Stomach (tissue), 9 donors: Measurements from ENCODE around the gene ARID4A. TPM values are rescaled to one million over a fixed set of nuclear protein-coding genes. Genes with fewer than 3 reads are reported as not detected.
A peak's percentile ranks its signal among the peaks of the same experiment; 100 is the strongest.

Source experiments
- DNase-seq, 2 donors: peaks; one replicate each; pipeline versions ENCODE4 v3.0.0 to v3.0.0-alpha.2; 2013 to 2019
- H3K27ac ChIP-seq, 5 donors: fragments of 200-600 bp in 4 of 5; sonication (generic) in 4 of 5; one replicate each; pipeline ENCODE4 v1.5.1; 2013 to 2019; ENCODE audit warnings: mild to moderate bottlenecking in 1 of 5, moderate library complexity in 1 of 5
- H3K27me3 ChIP-seq, 3 donors: fragments of 200-600 bp; sonication (generic); one replicate each; pipeline ENCODE4 v1.5.1; 2017 to 2019; ENCODE audit warnings: mixed run types in 1 of 3
- H3K36me3 ChIP-seq, 4 donors: fragments of 200-600 bp; sonication (generic); 1 replicate in 3 of 4; 2 replicates in 1 of 4; pipeline ENCODE4 v1.5.1; 2016 to 2019
- H3K4me1 ChIP-seq, 4 donors: fragments of 200-600 bp; sonication (generic); one replicate each; pipeline ENCODE4 v1.5.1; 2016 to 2019
- H3K4me3 ChIP-seq, 4 donors: fragments of 200-600 bp; sonication (generic) in 3 of 4; one replicate each; pipeline ENCODE4 v1.5.1; 2016 to 2019; ENCODE audit warnings: mild to moderate bottlenecking in 1 of 4
- H3K9me3 ChIP-seq, 4 donors: fragments of 200-600 bp; sonication (generic); one replicate each; pipeline ENCODE4 v1.5.1; 2016 to 2019
- CTCF ChIP-seq, 7 experiments: fragments of 450-650 bp in 4 of 7; fragments of 200-600 bp in 3 of 7; sonication (generic) in 3 of 7; IDR thresholded peaks; one replicate each; pipeline ENCODE4 v1.5.1; 2016 to 2019; ENCODE audit warnings: antibody characterized with exemption in 7 of 7, control low read depth in 2 of 7, mild to moderate bottlenecking in 1 of 7
- EP300 ChIP-seq: sonication (generic); formaldehyde crosslinking; IDR thresholded peaks from one replicate; pipeline ENCODE4 v1.6.1; 2017; ENCODE audit warnings: antibody characterized with exemption
- POLR2A ChIP-seq, 4 donors: fragments of 450-650 bp; IDR thresholded peaks; one replicate each; pipeline ENCODE4 v1.6.1; 2016; ENCODE audit warnings: antibody characterized with exemption in 4 of 4, control low read depth in 2 of 4, mild to moderate bottlenecking in 1 of 4, moderate library complexity in 1 of 4
- POLR2AphosphoS5 ChIP-seq, 3 donors: sonication (generic); formaldehyde crosslinking; IDR thresholded peaks; one replicate each; pipeline ENCODE4 v1.6.1; 2016; ENCODE audit warnings: antibody characterized with exemption in 3 of 3
- WGBS, 5 donors: extraction: QIAGEN DNeasy Blood & Tissue Kit in 3 of 5; methylation state at CpG; one replicate each; pipeline versions ENCODE4 v1.1.5 to v1.1.7; 2013 to 2018; 5-methylcytosine and 5-hydroxymethylcytosine counted together
- intact Hi-C: fragments of 100-400 bp; cut with DNase I; formaldehyde crosslinking; loops from one replicate; pipeline ENCODE4 v1.15.1; 2023; ENCODE audit warnings: low total_unique reads
- polyA plus RNA-seq, 3 donors: library from polyadenylated mRNA; stranded (reverse); fragments of 200-250 nt; gene quantifications; one replicate each; pipeline ENCODE4 v1.2.3, GENCODE V29; 2013
- total RNA-seq, 5 donors: library from RNA; depleted of rRNA; stranded (reverse); fragments of >200 nt; gene quantifications; one replicate each; pipeline versions ENCODE4 v1.1.0 to v1.2.3, GENCODE V29; 2014 to 2016
- donor health status: healthy with polysubstance abuse.
- donor health status: Bipolar disorder and iron deficiency.
- donor health status: healthy.

The ARID4A gene
- total and polyA plus RNA-seq, 8 donors: 3.5 to 58.8 (median 13.5) TPM

GRCh38 chr14:58296726-58297125 is 1.6 kb upstream of the ARID4A start:
- Histone ChIP-seq H3K4me3 (peak overlapping the region; percentile 68 to 97 (median 85)), H3K27me3 (no peaks in the 10 kb centered on the region), H3K4me1 (peaks cover 26 to 75% (median 49%) of the 10 kb centered on the region in 4 donors), H3K27ac (peak overlapping the region in 4 of 5 donors; percentile 91 to 98 (median 94)), H3K36me3 (peaks cover 15 to 42% (median 39%) of the 10 kb centered on the region in 4 donors), H3K9me3 (no peaks in the 10 kb centered on the region)
- peak in 1 of 2 donors; percentile 5 for DNase-seq
- no peak for TF ChIP-seq POLR2AphosphoS5 (IDR thresholded peaks at IDR 0.05)
- intact Hi-C loops: loop anchor here (10.0 kb wide), 1 partner anchor 62 kb away; no protein-coding TSS in a partner anchor
- 1 to 10% (median 4%) methylated on average over 3 of the region's 3 CpGs for WGBS, 5 donors

- Histone ChIP-seq H3K4me1 (peaks cover 26 to 75% (median 46%) of the 10 kb centered on the region in 4 donors), H3K27me3 (no peaks in the 10 kb centered on the region), H3K36me3 (peaks cover 16 to 42% (median 40%) of the 10 kb centered on the region in 4 donors), H3K4me3 (peak overlapping the region; percentile 68 to 97 (median 85)), H3K9me3 (no peaks in the 10 kb centered on the region), H3K27ac (peak overlapping the region; percentile 91 to 98 (median 93))
- WGBS, 5 donors: 0 to 2% (median 0%) methylated on average over 10 of the region's 10 CpGs
- peak in 1 of 2 donors; percentile 33 for DNase-seq
- intact Hi-C loops: loop anchor here (10.0 kb wide), 1 partner anchor 63 kb away; no protein-coding TSS in a partner anchor
- TF ChIP-seq CTCF (IDR thresholded peaks at IDR 0.05): no peak
- TF ChIP-seq POLR2AphosphoS5 (IDR thresholded peaks at IDR 0.05): no peak
- TF ChIP-seq POLR2A (IDR thresholded peaks at IDR 0.05): no peak
- TF ChIP-seq EP300: no peak
Measured at GRCh38 chr14:58297412-58297761, 968 bp upstream of the ARID4A start.

GRCh38 chr14:58297762-58298476 is 436 bp upstream of the ARID4A start:
- peak; percentile 98 to 100 for DNase-seq
- TF ChIP-seq POLR2AphosphoS5 (IDR thresholded peaks at IDR 0.05) (peak; percentile 1 to 86 (median 82)), CTCF (IDR thresholded peaks at IDR 0.05) (no peak), POLR2A (IDR thresholded peaks at IDR 0.05) (peak in 1 of 4 donors; percentile 68), EP300 (no peak)
- Histone ChIP-seq H3K27me3 (no peaks in the 10 kb centered on the region), H3K4me3 (peak overlapping the region; percentile 77 to 97 (median 94)), H3K27ac (peak overlapping the region; percentile 91 to 98 (median 93)), H3K9me3 (no peaks in the 10 kb centered on the region), H3K4me1 (peaks cover 26 to 71% (median 43%) of the 10 kb centered on the region in 4 donors), H3K36me3 (peaks cover 21 to 43% (median 40%) of the 10 kb centered on the region in 4 donors)
- intact Hi-C loops: loop anchor here (10.0 kb wide), 1 partner anchor 63 kb away; no protein-coding TSS in a partner anchor
- 0 to 1% (median 0%) methylated on average over 27 to 40 of the region's 40 CpGs for WGBS, 5 donors

- TF ChIP-seq CTCF (IDR thresholded peaks at IDR 0.05): no peak
- no peak for TF ChIP-seq POLR2AphosphoS5 (IDR thresholded peaks at IDR 0.05)
- TF ChIP-seq EP300: no peak
- no peak for TF ChIP-seq POLR2A (IDR thresholded peaks at IDR 0.05)
- DNase-seq: peak in 1 of 2 donors; percentile 69
- Histone ChIP-seq H3K9me3 (no peaks in the 10 kb centered on the region), H3K4me1 (peaks cover 21 to 59% (median 34%) of the 10 kb centered on the region in 4 donors), H3K27ac (peak overlapping the region; percentile 91 to 98 (median 93)), H3K36me3 (peaks cover 8 to 40% (median 37%) of the 10 kb centered on the region in 4 donors), H3K27me3 (no peaks in the 10 kb centered on the region), H3K4me3 (peak overlapping the region; percentile 77 to 97 (median 94))
- 1 to 2% (median 1%) methylated on average over 18 to 48 of the region's 48 CpGs for WGBS, 5 donors
- intact Hi-C loops: loop anchor here (10.0 kb wide), 1 partner anchor 65 kb away; no protein-coding TSS in a partner anchor
Measured at GRCh38 chr14:58299401-58300330, 1.3 kb downstream of the ARID4A start.
